ENCODE data around the gene JAKMIP2.
"Not testable (repeated sequence)": the region's sequence is repeated elsewhere in the genome, so short reads cannot be mapped to it uniquely, and the experiment has no call there.

JAKMIP2 gene

DNA sequence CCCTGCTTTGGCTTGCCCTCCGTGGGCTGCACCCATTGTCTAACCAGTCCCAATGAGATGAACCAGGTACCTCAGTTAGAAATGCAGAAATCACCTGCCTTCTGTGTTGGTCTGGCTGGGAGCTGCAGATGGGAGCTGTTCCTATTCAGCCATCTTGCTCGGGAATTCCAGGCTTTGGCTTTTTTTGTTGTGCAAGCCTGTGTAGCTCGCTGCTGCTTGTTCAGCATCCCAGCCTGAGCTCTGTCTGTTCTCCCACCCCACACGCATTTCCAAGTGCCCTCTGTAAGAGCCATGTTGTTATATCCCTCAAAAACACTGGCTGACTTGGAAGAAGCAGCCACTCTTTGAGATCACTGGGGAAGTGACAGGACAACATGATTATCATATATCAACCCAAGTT is 171.0 kb downstream of the JAKMIP2 start:
- DNase-seq (ENCODE audit: low read depth in 3 of 3) = no peak

GRCh38 chr5:147610798-147611197 is 171.7 kb downstream of the JAKMIP2 start:
- DNase-seq (ENCODE audit: low read depth in 3 of 3) = no peak

GRCh38 chr5:147601652-147602051 is 180.9 kb downstream of the JAKMIP2 start:
- no peak for DNase-seq (ENCODE audit: low read depth in 3 of 3)

DNA sequence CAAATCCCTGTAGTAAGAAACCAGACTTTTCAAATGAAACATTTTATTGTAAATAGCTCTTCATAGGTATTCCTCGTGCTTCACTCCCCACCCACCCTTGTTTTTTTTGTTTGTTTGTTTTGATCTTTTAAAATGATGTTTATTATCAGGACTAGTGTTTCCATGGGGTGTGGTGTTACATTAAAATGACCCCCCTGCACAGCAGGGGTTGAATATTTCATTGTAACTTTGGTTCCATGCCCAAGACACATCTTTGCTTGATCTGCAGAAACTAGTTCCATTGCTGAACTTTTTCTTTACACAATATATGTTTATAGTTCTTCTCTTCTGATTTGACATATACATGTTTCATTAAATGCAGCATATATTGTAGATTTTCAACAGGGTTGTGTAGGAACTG is 191.4 kb downstream of the JAKMIP2 start:
- no peak for DNase-seq (ENCODE audit: low read depth in 3 of 3)

- DNase-seq (ENCODE audit: low read depth in 3 of 3) = no peak
Observed at GRCh38 chr5:147590096-147590495, 192.4 kb downstream of the JAKMIP2 start.

GRCh38 chr5:147586832-147587231 is 195.7 kb downstream of the JAKMIP2 start:
- no peak for DNase-seq (ENCODE audit: low read depth in 3 of 3)

DNA sequence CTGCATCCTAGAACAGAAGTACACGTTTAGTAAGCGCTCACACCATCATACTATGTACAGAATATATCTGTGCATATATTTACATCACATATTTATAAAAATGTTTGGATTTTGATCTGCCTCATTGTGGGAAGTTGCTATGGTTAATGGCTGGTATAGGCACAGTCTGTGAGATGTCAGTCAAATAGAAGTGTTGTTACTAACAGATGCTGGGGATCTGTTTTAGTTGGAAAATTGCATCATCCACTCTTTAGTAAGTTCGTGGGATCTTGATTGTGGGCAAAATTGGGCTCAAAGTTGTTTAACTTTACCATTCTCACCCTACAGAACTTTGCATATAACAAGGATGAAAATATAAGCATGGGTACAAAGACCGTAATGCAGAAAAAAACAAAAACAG is 196.3 kb downstream of the JAKMIP2 start:
- DNase-seq (ENCODE audit: low read depth in 3 of 3) = no peak

DNA sequence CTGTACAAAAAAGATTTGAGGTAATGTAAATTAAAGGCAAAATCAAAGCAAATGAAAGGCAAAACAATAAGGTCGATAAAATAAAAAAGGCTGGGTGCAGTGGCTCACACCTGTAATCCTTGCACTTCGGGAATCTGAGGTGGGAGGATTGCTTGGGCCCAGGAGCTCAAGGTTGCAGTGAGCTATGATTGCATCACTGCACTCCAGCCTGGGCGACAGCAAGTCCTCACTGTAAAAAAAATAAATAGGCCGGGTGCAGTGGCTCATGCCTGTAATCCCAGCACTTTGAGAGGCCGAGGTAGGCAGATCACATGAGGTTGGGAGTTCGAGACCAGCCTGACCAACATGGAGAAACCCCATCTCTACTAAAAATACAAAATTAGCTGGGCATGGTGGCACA is 200.3 kb downstream of the JAKMIP2 start:
- not testable (repeated sequence) for DNase-seq (ENCODE audit: low read depth in 3 of 3)

DNA sequence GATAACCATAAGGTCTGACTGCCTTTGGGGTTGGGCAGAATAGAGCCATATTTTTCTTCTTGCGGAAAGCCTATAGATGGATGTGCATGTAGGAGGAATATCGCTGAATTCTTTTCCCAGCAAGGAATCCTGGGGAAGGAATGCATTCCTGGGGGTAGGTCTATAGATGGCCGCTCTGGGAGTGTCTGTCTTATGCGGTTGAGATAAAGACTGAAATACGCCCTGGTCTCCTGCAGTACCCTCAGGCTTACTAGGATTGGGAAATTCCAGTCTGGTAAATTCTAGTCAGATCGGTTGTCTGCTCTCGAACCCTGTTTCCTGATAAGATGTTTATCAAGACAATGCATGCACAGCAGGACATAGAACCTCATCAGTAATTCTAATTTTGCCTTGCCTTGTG is 202.1 kb downstream of the JAKMIP2 start:
- not testable (repeated sequence) for DNase-seq (ENCODE audit: low read depth in 3 of 3)

DNA sequence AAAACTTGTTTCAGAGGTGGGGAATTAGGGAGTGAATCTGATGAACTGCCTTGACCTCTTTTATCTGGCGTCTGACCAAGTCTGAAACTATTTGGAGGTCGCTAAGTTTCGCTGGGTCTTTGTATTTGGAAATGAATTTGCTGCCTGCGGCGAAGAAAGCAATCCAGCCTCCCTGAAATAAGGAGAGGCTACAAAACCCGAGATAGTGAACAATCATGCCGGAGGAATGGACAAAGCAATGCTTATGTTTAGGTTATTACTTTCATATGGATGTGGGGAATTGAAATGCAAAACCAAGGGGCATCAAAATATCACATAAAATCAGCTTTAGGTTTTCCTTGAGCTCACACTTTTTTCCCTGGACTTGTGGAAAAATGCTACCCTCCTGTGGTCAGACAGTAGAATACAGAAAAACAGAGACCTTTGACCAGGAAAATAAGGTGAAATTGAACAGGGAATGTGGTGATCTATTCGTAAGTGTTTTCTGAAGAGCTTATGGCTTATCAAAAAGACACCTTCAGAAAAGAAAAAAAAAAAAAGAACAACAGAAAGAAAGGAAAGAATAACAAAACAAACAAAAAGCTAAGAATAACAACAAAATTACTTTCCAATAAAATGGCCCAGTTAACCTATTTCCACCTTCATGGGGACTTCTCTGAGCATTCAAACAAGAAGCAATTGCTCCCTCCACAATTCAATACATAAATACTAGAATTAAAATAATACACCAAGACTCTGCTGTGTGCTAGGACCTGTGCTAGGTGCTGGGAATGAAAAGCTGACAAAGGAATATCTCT is 204.1 kb downstream of the JAKMIP2 start:
- no peak for DNase-seq (ENCODE audit: low read depth in 3 of 3)

DNA sequence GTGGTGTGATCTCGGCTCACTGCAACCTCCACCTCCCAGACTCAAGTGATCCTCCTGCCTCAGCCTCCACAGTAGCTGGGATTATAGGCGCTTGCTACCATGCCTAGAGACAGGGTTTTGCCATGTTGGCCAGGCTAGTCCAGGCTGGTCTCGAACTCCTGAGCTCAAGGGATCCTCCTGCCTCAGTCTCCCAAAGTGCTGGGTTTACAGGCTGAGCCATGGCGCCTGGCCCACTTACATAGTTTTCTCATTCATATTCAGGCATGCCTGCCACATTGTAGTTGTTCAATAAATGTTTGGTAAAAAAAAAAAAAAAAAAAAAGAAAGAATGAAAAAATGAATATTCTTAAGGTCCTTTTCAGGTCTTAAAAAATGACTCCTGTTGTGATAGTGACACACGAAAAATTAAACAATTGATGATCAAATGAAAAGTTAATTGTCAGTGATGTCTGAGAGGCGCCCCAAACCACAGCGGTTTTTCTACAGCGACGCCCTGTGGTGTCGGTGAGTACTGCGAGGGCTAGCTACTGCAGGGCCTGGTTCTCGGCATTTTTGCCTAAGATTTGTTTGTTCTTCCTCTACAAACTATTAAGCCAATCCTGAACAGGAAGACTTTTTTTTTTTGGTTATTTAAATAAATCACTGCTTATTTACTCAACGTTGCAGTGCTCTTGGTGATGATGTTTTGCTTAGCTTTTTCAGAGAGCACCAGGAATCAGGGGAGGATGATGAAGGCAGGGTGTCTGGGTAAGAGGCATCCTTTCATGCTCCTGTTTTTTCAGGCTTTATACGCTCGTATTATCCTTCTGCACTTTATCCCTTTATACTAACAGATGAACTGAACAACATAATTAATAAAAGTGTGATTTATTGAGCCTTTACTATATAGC is 205.6 kb downstream of the JAKMIP2 start:
- no peak for DNase-seq (ENCODE audit: low read depth in 3 of 3)

- no peak for DNase-seq (ENCODE audit: low read depth in 3 of 3)
Observed at GRCh38 chr5:147575598-147575997, 206.9 kb downstream of the JAKMIP2 start.

GRCh38 chr5:147573211-147573610 is 209.3 kb downstream of the JAKMIP2 start:
- DNase-seq (ENCODE audit: low read depth in 3 of 3) = no peak

DNA sequence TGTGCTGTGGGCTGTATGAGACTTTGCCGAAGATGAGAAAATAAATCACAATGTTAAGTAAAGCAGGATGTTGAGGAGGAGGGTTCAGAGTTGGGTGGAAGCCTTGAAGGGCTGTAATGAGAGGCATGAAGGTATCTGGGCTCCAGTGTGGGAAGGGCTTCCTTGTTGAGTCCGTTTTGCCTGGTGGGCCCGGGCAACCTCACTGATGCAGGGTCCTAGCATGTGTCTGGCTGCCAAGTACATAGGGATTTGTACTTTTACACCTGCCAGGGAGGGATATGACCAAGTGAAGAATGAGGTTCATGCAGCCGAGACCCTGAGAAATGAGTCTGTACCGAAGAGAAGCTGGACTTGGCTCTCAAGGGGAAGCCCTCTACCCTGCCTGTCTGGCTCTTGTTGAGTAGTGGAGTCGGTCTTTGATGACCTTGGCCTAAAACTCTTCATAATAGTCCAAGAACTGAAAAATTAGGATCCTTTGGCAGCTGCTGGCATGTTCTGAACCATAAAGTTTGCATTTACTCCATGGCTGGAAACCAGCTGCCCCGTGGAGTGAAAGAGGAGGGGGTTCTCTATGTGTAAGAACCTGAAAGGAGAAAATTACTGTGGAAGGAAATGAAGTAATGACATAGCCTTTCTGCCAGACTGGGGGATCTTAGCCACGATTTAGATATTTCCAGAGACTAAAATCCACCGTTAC is 213.7 kb downstream of the JAKMIP2 start:
- no peak for DNase-seq (ENCODE audit: low read depth in 3 of 3)

DNA sequence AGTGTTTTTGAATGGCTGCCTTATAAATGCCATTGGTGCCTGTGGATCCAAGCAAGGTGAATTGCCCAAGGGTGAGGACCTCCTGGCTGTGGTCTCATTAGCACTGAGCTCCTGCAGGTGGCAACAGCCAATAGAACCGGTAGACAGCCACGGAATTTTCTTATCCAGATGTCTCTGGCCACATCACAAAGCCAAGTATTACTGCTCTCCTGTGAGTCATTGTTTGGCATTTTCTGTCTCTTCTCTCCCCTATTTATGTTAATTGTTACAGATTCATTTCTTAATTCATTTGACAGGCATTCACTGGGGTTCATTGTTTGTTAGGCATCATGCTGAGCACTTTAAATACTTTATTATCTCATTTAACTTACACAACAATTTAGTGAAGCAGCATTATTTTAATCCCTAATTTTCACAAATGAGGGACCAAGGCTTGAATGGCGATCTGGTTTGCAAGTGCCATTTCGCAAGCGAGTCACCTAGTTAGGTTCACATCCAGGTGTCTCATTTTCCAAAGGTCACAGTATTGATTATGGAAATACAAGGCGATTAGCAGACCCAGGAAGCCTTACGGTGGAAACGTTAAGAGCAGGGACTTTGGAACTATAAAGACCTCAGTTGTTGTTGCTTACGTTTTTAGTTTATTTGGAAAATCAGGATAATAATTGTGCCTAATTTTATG is 214.5 kb downstream of the JAKMIP2 start:
- no peak for DNase-seq (ENCODE audit: low read depth in 3 of 3)

- DNase-seq (ENCODE audit: low read depth in 3 of 3) = no peak
Observed at GRCh38 chr5:147565524-147565923, 217.0 kb downstream of the JAKMIP2 start.

- no peak for DNase-seq (ENCODE audit: low read depth in 3 of 3)
Observed at GRCh38 chr5:147564124-147564486, 218.4 kb downstream of the JAKMIP2 start.

GRCh38 chr5:147563466-147564123 is 218.9 kb downstream of the JAKMIP2 start:
- DNase-seq (ENCODE audit: low read depth in 3 of 3) = no peak

DNA sequence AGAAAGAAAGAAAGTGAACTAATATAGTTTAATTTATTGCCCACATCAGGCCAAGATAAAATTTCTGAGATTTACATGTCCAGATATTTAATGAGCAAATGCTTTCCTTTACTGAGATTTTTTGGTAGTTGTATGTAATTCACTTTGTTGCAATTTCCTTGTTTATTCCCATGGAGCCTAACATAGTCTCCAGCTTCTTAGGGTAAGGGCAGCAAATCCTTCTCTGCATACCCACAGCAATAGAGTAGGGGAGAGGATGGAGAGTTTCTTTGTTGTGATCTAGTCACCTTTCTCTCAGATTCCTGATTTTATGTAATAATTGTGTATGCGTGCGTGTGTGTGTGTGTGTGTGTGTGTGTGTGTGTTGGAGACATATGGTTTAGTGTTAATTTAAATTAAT is 221.1 kb downstream of the JAKMIP2 start:
- DNase-seq (ENCODE audit: low read depth in 3 of 3) = no peak

GRCh38 chr5:147560718-147561331 is 221.7 kb downstream of the JAKMIP2 start:
- DNase-seq (ENCODE audit: low read depth in 3 of 3) = no peak

- DNase-seq (ENCODE audit: low read depth in 3 of 3) = no peak
Observed at GRCh38 chr5:147559749-147560148, 222.8 kb downstream of the JAKMIP2 start.
